GM12801 (cell line): ENCODE measurements around the gene ITPRIP.

Experiments
- CTCF ChIP-seq: IDR thresholded peaks from one replicate; pipeline ENCODE4 v1.5.1; 2011; ENCODE audit warnings: control low read depth; ENCODE audit not compliant: insufficient read length; ENCODE audit errors: extremely low read depth

Gene ITPRIP

GRCh38 chr10:104300736-104301292 is 37.5 kb downstream of the ITPRIP start:
- TF ChIP-seq CTCF = no peak

- no peak for TF ChIP-seq CTCF
These were observed 38.1 kb downstream of the ITPRIP start for GRCh38 chr10:104300002-104300735.

DNA sequence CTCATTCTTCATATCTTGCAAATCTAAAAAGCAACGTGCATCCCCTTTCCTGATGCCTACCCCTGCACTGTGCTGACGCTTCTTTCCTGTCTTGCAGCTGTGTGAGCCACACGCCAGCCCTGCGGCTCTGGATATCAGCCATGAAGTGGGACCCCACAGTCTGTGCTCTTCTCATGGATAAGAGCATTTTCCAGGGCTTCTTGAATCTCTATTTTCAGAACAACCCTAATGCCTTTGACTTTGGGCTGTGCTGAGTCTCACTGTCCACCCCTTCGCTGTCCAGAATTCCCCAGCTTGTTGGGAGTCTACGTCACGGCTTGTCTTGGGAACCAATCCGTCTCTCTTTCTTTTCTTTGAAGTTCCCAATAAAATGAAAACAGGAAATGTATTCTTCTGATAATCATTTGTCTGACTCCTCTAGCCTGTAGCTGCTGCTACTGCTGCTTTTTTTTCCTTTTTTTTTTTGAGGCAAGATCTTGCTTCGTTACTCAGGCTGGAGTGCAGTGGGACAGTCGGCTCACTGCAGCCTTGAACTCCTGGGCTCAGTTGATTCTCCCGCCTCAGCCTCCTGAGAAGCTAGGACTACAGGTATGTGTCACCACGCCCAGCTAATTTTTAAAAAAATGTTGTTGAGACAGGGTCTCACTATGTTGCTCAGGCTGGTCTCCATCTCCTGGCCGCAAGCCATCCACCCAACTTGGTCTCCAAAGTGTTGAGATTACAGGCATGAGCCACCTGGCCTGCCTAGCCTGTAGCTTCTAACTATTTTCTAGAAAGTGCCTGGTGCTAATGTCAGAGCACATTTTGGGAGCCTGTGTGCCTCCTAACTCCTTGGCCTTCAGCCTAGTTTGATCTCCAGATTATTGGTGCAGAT is 39.0 kb downstream of the ITPRIP start:
- TF ChIP-seq CTCF = no peak

DNA sequence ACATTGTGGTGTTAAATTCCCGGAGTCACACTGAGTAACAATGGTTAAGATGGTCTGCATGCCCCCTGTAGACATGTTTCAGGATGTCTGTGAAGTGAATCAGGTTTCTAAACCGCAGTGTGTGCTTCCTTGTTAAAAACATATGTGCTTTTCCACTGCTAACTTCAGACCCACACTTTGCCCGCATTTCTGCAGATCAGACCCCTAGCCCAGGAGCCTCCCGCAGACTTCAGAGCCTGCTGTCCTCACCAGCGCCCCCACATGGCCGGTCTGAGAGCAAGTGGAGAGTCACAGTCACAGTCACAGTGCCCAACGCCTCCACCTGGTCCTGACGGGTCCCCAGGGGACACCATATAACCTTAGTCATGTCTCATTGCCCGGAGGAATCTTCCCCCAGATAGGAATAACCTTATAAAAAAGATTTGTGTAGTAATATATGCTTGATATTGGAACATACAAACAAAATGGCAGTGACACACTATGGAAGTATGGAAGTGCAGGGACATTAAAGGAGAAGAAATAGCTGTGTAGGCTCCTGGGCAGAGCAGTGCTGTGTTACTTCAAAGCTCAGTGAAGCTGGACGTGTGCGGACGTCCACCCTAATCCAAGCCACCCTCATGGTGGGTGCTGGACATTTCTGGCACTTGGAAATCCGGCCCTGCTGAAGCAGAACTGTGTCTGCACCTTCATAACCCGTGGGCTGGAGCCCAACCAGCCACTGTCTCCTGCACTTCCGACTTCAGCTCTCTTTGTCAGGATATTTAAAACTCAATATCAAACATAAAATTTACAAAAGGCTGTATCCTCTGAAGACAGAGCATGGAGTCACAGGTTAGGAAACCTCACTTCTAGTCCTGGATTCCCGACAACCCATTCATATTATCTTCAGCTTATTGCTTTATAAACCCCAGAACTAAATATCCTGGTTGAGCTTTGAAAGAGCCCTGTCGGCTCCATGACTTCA is 40.3 kb downstream of the ITPRIP start:
- no peak for TF ChIP-seq CTCF

GRCh38 chr10:104296687-104297436 is 41.4 kb downstream of the ITPRIP start:
- TF ChIP-seq CTCF = no peak

GRCh38 chr10:104293781-104294321 is 44.4 kb downstream of the ITPRIP start:
- no peak for TF ChIP-seq CTCF
